HG03565 (cell line): ENCODE data around the gene MIOX.

Experiments
- ATAC-seq: cut with Tn5 transposase; IDR thresholded peaks from one replicate; pipeline ENCODE4 v1.9.1; 2021; ENCODE audit warnings: mild to moderate bottlenecking, moderate library complexity; ENCODE audit not compliant: unreplicated experiment

The MIOX gene

DNA sequence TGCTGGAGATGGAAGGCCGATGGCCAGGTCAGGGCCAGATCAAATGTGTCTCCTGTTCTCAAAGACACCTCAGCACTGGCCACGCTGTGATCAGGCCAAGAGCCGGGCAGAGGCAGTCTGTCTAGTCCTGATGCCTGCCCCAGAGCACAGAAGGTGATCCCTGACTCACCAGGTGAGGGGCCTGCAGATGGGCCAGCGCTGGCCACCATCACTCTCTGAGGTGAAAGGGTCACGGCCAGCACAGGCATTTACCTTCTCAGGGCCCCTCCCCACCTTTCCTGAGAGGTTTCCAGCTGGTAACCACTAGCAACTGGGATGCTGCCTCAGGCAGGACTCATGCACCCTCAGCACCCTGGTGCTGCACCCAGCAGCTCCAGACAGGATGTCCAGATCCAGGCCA lies 14.7 kb upstream of the MIOX start:
- no peak for ATAC-seq

GRCh38 chr22:50473088-50473487 lies 13.6 kb upstream of the MIOX start:
- ATAC-seq, result no peak

GRCh38 chr22:50473855-50474671 lies 12.6 kb upstream of the MIOX start:
- ATAC-seq, result no peak

DNA sequence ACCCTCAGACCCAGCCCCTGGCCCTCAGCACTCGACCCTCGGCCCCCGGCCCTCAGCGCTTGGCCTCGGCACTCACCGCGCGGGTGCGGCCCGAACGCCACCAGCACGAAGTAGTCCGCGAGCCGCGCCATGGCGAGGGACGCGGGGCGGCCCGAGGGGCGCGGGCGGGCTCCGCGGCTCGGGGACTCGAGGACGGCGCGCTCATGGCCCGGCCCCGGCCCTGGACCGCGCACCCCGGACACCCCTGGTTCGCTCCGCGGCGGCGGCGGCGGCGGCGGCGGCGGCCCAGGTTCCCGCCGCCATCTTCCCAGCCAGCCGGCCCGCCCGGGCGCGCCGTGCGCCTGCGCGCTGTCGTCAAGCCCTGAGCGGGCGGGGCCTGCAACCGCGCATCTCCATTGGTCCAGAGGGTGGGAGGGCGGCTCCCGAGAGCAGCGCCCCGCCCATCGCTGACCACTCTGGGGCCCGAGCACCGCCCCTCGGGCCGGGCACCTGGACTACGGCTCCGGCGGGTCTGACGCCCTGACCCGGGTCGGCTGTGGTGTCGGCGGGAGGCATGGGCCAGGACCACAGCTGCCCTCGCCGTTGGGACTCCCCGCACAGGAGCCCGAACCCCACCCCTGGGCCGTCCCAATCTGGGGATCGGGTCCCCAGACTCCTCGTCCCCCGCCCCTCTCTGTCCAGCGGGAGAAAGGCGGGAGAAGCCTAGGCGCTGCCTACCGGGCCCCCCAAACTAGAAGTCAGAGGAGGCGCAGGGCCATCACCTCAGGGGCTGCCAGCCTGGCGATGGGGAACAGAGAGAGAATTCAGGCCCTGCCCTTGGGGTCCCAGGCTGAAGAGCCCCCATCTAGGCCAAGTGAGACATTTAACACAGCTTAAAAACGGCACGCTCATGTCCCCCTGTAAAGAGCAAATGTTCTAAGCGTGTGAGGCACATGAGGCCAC lies 11.7 kb upstream of the MIOX start, which contains the start of gene SBF1:
Gene SBF1, minus strand, starts transcription at position 326 of the 942 bp plus-strand sequence. Its CDS starts 195 bp downstream, at position 131.
- ATAC-seq, result peak; percentile 78

DNA sequence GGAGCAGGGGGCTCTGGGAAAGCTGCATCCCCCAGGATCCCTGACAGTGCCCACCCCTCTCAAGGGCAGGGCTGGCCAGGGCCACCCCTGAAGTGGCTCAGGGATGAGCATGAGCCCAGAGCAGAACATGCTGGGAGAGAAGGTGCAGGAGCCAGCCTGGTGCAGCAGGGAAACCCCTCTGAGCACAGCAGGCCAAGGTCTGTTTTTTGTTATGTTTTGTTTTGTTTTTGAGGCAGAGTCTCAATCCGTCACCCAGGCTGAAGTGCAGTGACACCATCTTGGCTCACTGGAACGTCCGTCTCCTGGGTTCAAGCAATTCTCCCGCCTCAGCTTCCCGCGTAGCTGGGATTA lies 11.0 kb upstream of the MIOX start:
- ATAC-seq, result no peak

DNA sequence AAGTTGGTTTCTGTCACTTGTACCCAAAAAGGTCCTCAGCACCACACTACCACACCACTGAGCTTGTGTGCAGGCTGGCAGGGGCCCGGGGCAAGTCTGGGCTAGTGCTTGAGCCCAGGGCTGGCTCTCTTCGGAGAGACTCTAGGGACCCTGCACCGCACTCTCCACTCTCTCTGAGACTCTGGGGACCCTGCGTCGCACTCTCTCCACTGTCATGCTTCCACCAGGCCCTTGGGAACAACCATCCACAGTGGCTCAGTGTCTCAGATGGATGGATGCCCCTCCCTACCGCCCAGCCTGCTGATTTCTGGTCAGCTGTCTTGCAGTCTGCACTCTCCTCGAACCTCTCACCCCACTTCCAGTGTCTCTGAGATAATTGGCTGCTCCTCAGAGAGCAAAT lies 9.8 kb upstream of the MIOX start:
- no peak for ATAC-seq

DNA sequence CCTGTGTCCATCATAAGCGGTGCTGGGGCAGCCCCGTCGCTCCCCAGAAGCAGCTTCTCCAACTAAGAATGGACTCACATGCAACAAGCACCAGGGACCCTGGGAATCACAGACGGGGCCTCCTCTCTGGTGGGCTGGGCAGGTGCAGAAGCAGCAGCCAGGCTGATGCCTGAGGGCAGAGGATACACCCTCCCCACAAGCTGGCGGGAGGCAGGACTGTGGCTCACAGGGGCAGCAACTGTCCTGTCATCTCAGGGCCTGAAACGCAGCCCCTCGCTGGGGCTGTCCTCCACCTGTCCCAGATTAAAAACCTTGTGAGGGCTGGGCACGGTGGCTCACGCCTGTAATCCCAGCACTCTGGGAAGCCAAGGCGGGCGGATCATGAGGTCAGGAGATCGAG lies 8.7 kb upstream of the MIOX start:
- no peak for ATAC-seq

DNA sequence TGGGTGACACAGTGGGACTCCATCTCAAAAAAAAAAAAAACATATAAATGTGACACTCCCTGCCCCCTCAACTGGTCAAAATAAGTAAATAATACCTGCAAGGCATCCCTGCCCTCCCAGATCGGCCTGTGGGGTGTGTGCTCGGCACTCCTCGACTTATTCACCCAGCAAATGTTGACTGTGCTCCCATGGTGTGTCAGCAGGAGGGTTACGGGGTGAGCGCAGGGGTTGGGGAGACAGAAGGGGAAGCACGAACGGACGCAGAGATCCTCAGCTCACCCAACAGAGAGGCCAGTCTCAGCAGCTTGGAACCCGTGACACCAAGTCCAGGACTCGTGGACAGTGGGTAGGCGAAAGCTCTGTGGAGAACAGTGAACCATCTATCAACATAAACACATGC lies 6.9 kb upstream of the MIOX start:
- ATAC-seq, result no peak

DNA sequence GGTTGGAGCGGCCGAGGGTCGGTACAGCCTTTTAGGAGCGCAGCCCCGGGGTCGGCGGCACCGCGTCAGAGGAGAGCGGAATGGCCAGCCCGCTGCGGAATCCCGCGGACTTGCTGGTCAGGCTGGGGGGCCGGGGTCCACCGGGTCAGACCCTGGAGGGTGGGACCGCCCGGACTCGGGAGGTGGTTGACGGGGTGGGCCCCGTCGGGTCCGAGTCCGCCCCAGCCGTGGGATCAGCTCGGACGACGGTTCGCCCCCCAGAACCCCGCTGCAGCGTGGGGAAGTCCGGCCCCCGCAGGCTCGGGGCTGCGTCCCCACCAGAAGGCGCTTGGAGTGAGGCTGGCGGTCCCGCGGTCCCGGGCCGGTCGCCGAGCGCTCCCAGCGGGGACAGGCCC lies 5.6 kb upstream of the MIOX start:
- no peak for ATAC-seq

DNA sequence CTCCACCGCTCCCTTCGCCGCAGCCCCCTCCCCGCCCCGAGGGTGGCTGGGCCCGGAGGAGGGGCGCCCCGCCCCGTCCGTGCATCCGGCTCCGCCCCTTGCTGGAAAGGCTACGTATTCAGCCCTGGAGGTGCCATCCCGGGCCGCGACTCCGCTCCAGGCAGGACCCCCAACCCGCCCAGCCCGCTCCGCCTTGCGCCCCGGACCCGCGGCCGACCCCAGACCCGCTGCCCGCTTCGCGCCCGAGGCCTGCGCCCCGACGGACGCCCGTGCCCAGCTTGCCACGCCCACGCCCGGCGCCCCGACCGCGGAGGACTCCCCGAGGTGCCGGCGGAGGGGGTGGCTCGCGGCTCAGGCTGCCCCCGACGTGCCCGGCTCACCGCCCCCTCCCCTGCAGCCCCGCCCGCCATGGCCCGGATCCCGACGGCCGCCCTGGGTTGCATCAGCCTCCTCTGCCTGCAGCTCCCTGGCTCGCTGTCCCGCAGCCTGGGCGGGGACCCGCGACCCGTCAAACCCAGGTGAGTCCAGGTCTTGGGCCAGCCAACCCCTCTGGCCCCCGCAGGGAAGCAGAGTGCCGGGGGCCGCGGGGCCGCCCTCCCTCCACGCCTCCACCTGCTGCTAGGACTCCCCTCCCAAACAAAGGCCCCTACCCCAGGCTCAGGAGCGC lies 5.1 kb upstream of the MIOX start, which contains the start of gene ADM2:
Gene ADM2, plus strand, starts transcription at position 104 of the 667 bp plus-strand sequence. Its CDS starts 305 bp downstream, at position 409.
- ATAC-seq, result no peak

DNA sequence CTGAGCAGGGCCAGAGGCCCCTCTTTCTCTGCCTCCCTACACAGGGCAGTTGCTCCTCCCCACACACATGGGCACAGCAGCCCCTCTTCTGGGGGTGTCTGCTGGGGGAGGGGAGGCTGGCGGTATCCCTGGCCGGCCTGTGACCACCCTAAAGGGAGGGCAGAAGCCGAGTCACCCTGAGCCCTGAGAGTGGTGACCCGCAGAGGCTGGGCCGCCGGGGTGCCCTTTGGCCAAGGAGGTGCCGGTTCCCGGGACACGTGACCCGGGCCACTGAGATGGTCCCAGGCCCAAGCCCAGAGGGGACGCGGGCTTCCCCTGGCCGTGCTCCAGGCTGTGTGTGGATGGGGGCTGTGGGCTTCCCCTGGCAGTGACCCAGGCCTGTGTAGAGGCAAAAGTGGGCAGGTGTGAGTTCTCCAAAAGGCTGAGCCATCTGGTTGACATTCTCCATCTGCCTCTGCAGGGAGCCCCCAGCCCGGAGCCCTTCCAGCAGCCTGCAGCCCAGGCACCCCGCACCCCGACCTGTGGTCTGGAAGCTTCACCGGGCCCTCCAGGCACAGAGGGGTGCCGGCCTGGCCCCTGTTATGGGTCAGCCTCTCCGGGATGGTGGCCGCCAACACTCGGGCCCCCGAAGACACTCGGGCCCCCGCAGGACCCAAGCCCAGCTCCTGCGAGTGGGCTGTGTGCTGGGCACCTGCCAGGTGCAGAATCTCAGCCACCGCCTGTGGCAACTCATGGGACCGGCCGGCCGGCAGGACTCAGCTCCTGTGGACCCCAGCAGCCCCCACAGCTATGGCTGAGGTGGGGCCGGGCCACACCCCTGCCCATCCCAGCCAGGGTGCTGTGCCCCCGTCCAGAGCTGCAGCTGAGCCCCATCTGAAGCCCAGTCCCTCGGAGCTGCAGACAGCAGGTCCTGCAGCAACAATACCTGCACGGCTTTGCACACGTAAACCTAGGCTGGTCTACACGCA lies 4.3 kb upstream of the MIOX start:
- ATAC-seq, result no peak

GRCh38 chr22:50483106-50483505 lies 3.6 kb upstream of the MIOX start:
- ATAC-seq, result no peak

GRCh38 chr22:50483556-50483955 lies 3.1 kb upstream of the MIOX start:
- ATAC-seq, result no peak

DNA sequence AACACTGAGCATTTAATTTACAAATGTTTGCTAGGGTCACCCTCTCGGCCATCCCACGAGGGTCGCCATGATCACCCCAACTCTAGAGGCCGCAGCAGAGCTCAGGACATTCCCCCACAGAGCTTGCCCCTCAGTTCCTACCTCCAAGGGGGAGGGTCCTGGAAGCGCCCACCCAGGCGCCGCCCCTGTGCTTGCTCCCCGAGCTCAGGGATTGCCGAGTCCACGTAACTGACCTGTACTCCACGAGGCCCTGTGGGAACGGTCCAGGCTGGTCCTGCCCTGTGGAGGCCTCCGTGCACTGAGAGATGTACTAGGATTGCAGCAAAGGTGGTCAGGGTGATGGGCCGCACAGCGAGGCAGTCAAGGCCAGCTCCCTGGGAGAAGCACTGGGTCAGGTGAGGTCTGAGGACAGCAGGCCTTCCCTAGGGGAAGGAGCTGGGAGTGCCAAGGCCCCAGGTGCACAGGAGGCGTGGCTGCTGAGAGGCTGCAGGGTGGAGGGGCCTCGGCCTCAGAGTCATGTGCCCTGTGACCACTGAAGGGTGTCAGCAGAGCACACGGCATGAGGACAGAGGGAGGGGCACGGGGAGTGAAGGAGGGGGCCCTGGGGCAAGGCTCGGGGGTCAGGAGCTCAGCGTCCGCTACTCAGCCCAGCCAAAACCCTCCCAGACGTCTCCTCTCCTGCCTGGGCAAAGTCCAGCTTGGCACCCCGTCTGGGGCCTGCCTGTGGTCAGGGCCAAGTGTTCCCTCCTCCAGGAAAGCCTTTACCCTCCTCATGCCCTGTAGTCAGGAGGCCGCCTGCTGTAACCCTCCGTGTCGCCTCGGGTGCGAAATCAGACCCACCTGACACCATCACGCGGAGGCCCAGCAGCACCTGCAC lies 2.4 kb upstream of the MIOX start:
- no peak for ATAC-seq

DNA sequence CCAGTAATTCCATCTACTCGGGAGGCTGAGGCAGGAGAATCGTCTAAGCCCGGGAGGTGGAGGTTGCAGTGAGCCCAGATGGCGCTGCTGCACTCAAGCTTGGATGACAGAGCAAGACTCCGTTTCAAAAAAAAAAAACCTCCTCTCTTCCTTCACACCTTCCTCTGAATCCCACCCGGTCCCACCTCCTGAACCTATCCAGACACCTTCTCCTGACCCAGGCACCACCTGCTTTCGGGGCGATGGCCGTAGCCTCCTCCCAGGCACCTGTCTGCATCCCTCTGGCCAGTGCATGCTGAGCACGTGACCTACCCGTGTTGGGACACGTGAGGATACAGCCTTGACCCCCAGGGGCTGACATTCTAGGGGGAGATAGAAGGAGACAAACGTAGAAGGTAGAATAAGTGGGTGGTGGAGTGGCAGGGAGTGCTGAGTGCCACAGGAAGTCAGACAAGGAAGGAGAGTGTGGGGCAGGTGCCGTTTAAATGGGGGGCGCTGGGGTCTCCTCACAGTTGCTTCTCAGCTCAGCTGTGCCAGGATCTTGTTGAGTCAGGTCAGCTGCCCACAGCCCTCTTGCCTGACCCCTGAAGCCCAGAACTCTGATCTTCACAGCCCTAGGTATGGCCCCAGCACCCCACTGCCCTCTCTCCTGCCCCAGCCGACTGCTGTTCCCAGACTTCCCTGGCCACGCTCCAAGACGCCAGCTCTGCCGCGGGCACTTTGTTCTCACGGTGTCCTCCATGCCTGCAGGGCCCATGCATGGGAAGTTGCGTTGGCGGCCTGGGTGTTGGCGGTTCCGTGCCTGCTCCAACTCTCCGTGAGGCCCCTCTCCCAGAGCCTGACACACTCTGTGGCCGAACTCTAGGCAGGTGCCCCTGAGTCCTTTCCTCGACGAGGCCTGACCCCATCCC lies 1.2 kb upstream of the MIOX start:
- ATAC-seq, result no peak

GRCh38 chr22:50487290-50488005 lies 789 bp downstream of the MIOX start:
- no peak for ATAC-seq

GRCh38 chr22:50488006-50488677 lies 1.5 kb downstream of the MIOX start:
- no peak for ATAC-seq
